IMR-90 (cell line): ENCODE data around the gene DPP8. TPM values are rescaled to one million over a fixed set of nuclear protein-coding genes. Genes with fewer than 3 reads are reported as not detected.

Experiments used
- ATAC-seq: fragments of 200-7000 bp; cut with Tn5 transposase; 2 replicates; pipeline ENCODE4 v1.9.1; 2020; ENCODE audit warnings: low read depth, mild to moderate bottlenecking, moderate library complexity
- BruUV-seq: library from RNA; stranded (reverse); fragments of 400-500 nt; replicated peaks from 2 replicates; lab custom pipeline; 2021; lab: Mats Ljungman, UMichigan
- CTCF ChIA-PET: fragments of 300-600 bp; formaldehyde crosslinking; extraction: SDS; loops from one replicate; lab custom pipeline; 2021; ENCODE audit warnings: antibody characterized with exemption; lab: Yijun Ruan, JAX
- POLR2A ChIA-PET: fragments of 300-600 bp; sonication (Branson Sonifier 250); formaldehyde crosslinking; loops from one replicate; lab custom pipeline; 2022; ENCODE audit warnings: antibody characterized with exemption; ENCODE audit not compliant: unreplicated experiment; lab: Charles Lee
- DNase-seq: peaks from one replicate; pipeline ENCODE4 v3.0.0; 2013
- H2AFZ ChIP-seq: replicated peaks from 2 replicates; pipeline ENCODE3; 2013; ENCODE audit warnings: low read length, mild to moderate bottlenecking; ENCODE audit not compliant: poor library complexity
- H2AK5ac ChIP-seq: 2 replicates; pipeline ENCODE4 v1.6.1; 2013; ENCODE audit warnings: low read depth, low read length, inconsistent platforms
- H2AK9ac ChIP-seq: replicated peaks from 2 replicates; pipeline ENCODE3; 2013; ENCODE audit warnings: mild to moderate bottlenecking, low read depth, low read length, moderate library complexity; ENCODE audit not compliant: poor library complexity
- H2BK120ac ChIP-seq: 2 replicates; pipeline ENCODE4 v1.6.1; 2013; ENCODE audit warnings: low read depth, low read length, inconsistent platforms
- H2BK15ac ChIP-seq: 3 replicates; pipeline ENCODE4 v1.6.1; 2013; ENCODE audit warnings: low read depth, low read length, inconsistent platforms
- H2BK20ac ChIP-seq: 2 replicates; pipeline ENCODE4 v1.6.1; 2013; ENCODE audit warnings: low read depth, mild to moderate bottlenecking, inconsistent platforms, low read length, moderate library complexity
- H2BK5ac ChIP-seq: 2 replicates; pipeline ENCODE4 v1.6.1; 2013; ENCODE audit warnings: mild to moderate bottlenecking, low read depth, low read length, inconsistent platforms; ENCODE audit not compliant: poor library complexity, severe bottlenecking
- H3K14ac ChIP-seq: replicated peaks from 2 replicates; pipeline ENCODE4 v1.6.1; 2013; ENCODE audit warnings: low read depth, low read length, inconsistent platforms
- H3K18ac ChIP-seq: 2 replicates; pipeline ENCODE4 v1.6.1; 2013; ENCODE audit warnings: low read depth, low read length, control low read depth
- H3K23ac ChIP-seq: 2 replicates; pipeline ENCODE4 v1.6.1; 2013; ENCODE audit warnings: low read depth, low read length, inconsistent platforms
- H3K27ac ChIP-seq: 2 replicates; pipeline ENCODE4 v1.5.1; 2013; ENCODE audit warnings: mild to moderate bottlenecking, control low read depth, low read length; ENCODE audit not compliant: insufficient read depth
- H3K27me3 ChIP-seq: 2 replicates; pipeline ENCODE4 v1.6.1; 2013; ENCODE audit warnings: low read length; ENCODE audit not compliant: control insufficient read depth, insufficient read depth
- H3K36me3 ChIP-seq: 2 replicates; pipeline ENCODE4 v1.6.1; 2013; ENCODE audit warnings: low read length, mixed read lengths; ENCODE audit not compliant: control insufficient read depth, insufficient read depth
- H3K4ac ChIP-seq: 2 replicates; pipeline ENCODE4 v1.6.1; 2013; ENCODE audit warnings: low read depth, low read length, inconsistent platforms
- H3K4me1 ChIP-seq: 2 replicates; pipeline ENCODE4 v1.6.1; 2013; ENCODE audit warnings: low read length, mixed read lengths; ENCODE audit not compliant: control insufficient read depth, insufficient read depth
- H3K4me2 ChIP-seq: 2 replicates; pipeline ENCODE4 v1.6.1; 2013; ENCODE audit warnings: low read depth, mild to moderate bottlenecking, control low read depth, low read length, moderate library complexity
- H3K4me3 ChIP-seq: 2 replicates; pipeline ENCODE4 v1.5.1; 2013; ENCODE audit warnings: low read depth, mild to moderate bottlenecking, control low read depth, low read length, moderate library complexity; ENCODE audit not compliant: insufficient read depth
- H3K56ac ChIP-seq: 2 replicates; pipeline ENCODE4 v1.6.1; 2013; ENCODE audit warnings: low read length, inconsistent platforms; ENCODE audit not compliant: insufficient read depth; ENCODE audit errors: extremely low read depth
- H3K79me1 ChIP-seq, 2 experiments: 2 replicates each; pipeline ENCODE4 v1.6.1; 2013; ENCODE audit warnings: low read length in 2 of 2, inconsistent platforms in 1 of 2, low read depth in 1 of 2
- H3K9ac ChIP-seq: 2 replicates; pipeline ENCODE4 v1.6.1; 2013; ENCODE audit warnings: low read depth, low read length, control low read depth
- H3K9me1 ChIP-seq: 2 replicates; pipeline ENCODE4 v1.6.1; 2013; ENCODE audit warnings: low read length, inconsistent platforms; ENCODE audit not compliant: insufficient read depth
- H3K9me3 ChIP-seq: 2 replicates; pipeline ENCODE4 v1.6.1; 2013; ENCODE audit warnings: low read length; ENCODE audit not compliant: control insufficient read depth, insufficient read depth
- H4K20me1 ChIP-seq: 2 replicates; pipeline ENCODE4 v1.6.1; 2013; ENCODE audit warnings: low read length, inconsistent platforms; ENCODE audit not compliant: insufficient read depth
- H4K5ac ChIP-seq: 2 replicates; pipeline ENCODE4 v1.6.1; 2013; ENCODE audit warnings: mild to moderate bottlenecking, low read depth, low read length, control low read depth
- H4K8ac ChIP-seq, 2 experiments: 2 replicates each; pipeline ENCODE4 v1.6.1; 2013; ENCODE audit warnings: low read depth in 2 of 2, low read length in 2 of 2, control low read depth in 1 of 2, inconsistent platforms in 1 of 2
- H4K91ac ChIP-seq: 2 replicates; pipeline ENCODE4 v1.6.1; 2013; ENCODE audit warnings: low read depth, low read length, inconsistent platforms; ENCODE audit not compliant: insufficient read depth
- BHLHE40 ChIP-seq: fragments of 150-350 bp; IDR thresholded peaks from 2 replicates; pipeline ENCODE4 v1.6.1; 2016; ENCODE audit warnings: mild to moderate bottlenecking, low read depth, low read length
- MAFK ChIP-seq: IDR thresholded peaks from 2 replicates; pipeline ENCODE4 v1.6.1; 2012; ENCODE audit warnings: low read depth, low read length, improper control_type of control experiment
- RAD21 ChIP-seq: IDR thresholded peaks from 2 replicates; pipeline ENCODE4 v1.6.1; 2012; ENCODE audit warnings: low read length, improper control_type of control experiment
- WGBS, 2 experiments: methylation state at CpG; one replicate each; pipeline versions ENCODE4 v1.1.5 to v1.1.7; 2013; ENCODE audit warnings: missing lambda C conversion rate in 2 of 2; ENCODE audit not compliant: insufficient read length in 1 of 2; ENCODE audit errors: extremely low coverage in 2 of 2; 5-methylcytosine and 5-hydroxymethylcytosine counted together
- dilution Hi-C: fragments of 300-500 bp; cut with HindIII; formaldehyde crosslinking; loops from one replicate; pipeline ENCODE4 v1.14.3; 2018; ENCODE audit warnings: low sequenced_read_pairs; ENCODE audit not compliant: unreplicated experiment
- in situ Hi-C: fragments of 300-500 bp; cut with MboI; formaldehyde crosslinking; loops from 3 replicates; pipeline ENCODE4 v1.14.3; 2019; ENCODE audit warnings: low sequenced_read_pairs, inconsistent platforms, mixed read lengths
- intact Hi-C: fragments of 100-400 bp; cut with micrococcal nuclease; formaldehyde crosslinking; loops from 2 replicates; pipeline ENCODE4 v1.10.0; 2022
- polyA plus RNA-seq, 3 experiments: library from polyadenylated mRNA; depleted of rRNA; stranded (reverse); fragments of >200 nt; gene quantifications; 2 replicates each; pipeline ENCODE4 v1.2.3, GENCODE V29; 2012; ENCODE audit warnings: low replicate concordance in 1 of 3
- total RNA-seq: library from RNA; depleted of rRNA; stranded (reverse); fragments of >200 nt; gene quantifications from 2 replicates; pipeline ENCODE4 v1.2.3, GENCODE V29; 2012

DPP8 gene
- total and polyA plus RNA-seq, 2 of the 4 experiments (the other 2 are of a cell fraction) = 10.7 to 29.4 TPM

GRCh38 chr15:65518633-65519285 is 1.3 kb upstream of the DPP8 start:
- Histone ChIP-seq H2AK5ac (no peak overlapping the region), H3K4me3 (no peak overlapping the region), H4K91ac (no peak overlapping the region), H2BK20ac (no peak overlapping the region), H3K18ac (no peak overlapping the region), H2AFZ (no peak overlapping the region), H3K56ac (no peak overlapping the region), H3K27ac (no peak overlapping the region), H2BK120ac (no peak overlapping the region), H3K9me3 (no peaks in the 10 kb centered on the region), H3K4me2 (no peak overlapping the region), H3K4ac (no peak overlapping the region), H3K9me1 (0 out of 2 replicates have a peak, but pooled peaks cover 2% of the 10 kb centered on the region), H3K4me1 (peaks cover 4% of the 10 kb centered on the region), H3K14ac (no peak overlapping the region), H3K23ac (no peak overlapping the region), H2AK9ac (no peak overlapping the region), H4K20me1 (peaks cover 19% of the 10 kb centered on the region; the same call in 1 of the 2 replicates), H2BK5ac (no peak overlapping the region), H2BK15ac (no peak overlapping the region), H3K9ac (no peak overlapping the region), H4K5ac (no peak overlapping the region), H4K8ac (no peak overlapping the region), H3K79me1 (peaks cover 21 to 28% of the 10 kb centered on the region in 2 experiments), H3K36me3 (peaks cover 4% of the 10 kb centered on the region; the same call in 1 of the 2 replicates), H3K27me3 (no peaks in the 10 kb centered on the region)
- dilution Hi-C loops = no loop called here
- in situ Hi-C loops = no loop called here
- ChIA-PET CTCF (interaction anchor here (0.7 to 0.8 kb wide), 2 partner anchors 14 to 334 kb away, joined by 3 read pairs; no protein-coding TSS in a partner anchor), POLR2A (no interaction called here)
- no TSS peak for BruUV-seq
- TF ChIP-seq MAFK (no peak), RAD21 (no peak), BHLHE40 (no peak)
- intact Hi-C loops = no loop called here
- ATAC-seq (no peak), DNase-seq (no peak)
- no CpG with 5 or more reads among the region's 4 CpGs for WGBS, 2 experiments
